Endothelial cell of umbilical vein (primary cell): ENCODE results near the gene PUS3. TPM values are rescaled to one million over a fixed set of nuclear protein-coding genes. Genes with fewer than 3 reads are reported as not detected.

ENCODE experiments used
- BruUV-seq: library from RNA; stranded (reverse); fragments of 400-500 nt; replicated peaks from 2 replicates; lab custom pipeline; 2021; lab: Mats Ljungman, UMichigan
- CTCF ChIA-PET: fragments of 300-600, 350-600 bp; sonication (Branson Sonifier 250); formaldehyde crosslinking; loops from one replicate; lab custom pipeline; 2021; ENCODE audit warnings: antibody characterized with exemption, inconsistent platforms; lab: Charles Lee
- POLR2A ChIA-PET: fragments of 300-600, 350-600 bp; sonication (Branson Sonifier 250); formaldehyde crosslinking; loops from one replicate; lab custom pipeline; 2021; ENCODE audit warnings: antibody characterized with exemption, inconsistent platforms; lab: Charles Lee
- DNase-seq: peaks from one replicate; pipeline ENCODE4 v3.0.0-alpha.2; 2011; ENCODE audit warnings: low read depth, low spot score
- FAIRE-seq: peaks from 2 replicates; lab custom pipeline; 2011; peaks lifted over from hg19 to GRCh38; lab: Jason Lieb, UNC
- H2AFZ ChIP-seq: 2 replicates; pipeline ENCODE4 v1.6.0; 2012; ENCODE audit warnings: low read depth, low read length, control low read depth, inconsistent platforms
- H3K27ac ChIP-seq: 2 replicates; pipeline ENCODE4 v1.5.1; 2011; ENCODE audit warnings: low read depth, mild to moderate bottlenecking, control low read depth, low read length, moderate library complexity; ENCODE audit not compliant: insufficient read depth
- H3K27me3 ChIP-seq, 2 experiments: 2 replicates each; pipeline versions ENCODE4 v1.6.0 to v1.6.1; 2011; ENCODE audit warnings: low read length in 2 of 2, mixed read lengths in 1 of 2; ENCODE audit not compliant: control insufficient read depth in 2 of 2, insufficient read depth in 2 of 2
- H3K36me3 ChIP-seq, 2 experiments: 2 replicates in 1 of 2; 3 replicates in 1 of 2; pipeline ENCODE4 v1.5.1; 2011; ENCODE audit warnings: low read length in 2 of 2, mild to moderate bottlenecking in 1 of 2, moderate library complexity in 1 of 2; ENCODE audit not compliant: control insufficient read depth in 2 of 2, insufficient read depth in 2 of 2; ENCODE audit errors: extremely low read depth in 1 of 2
- H3K4me1 ChIP-seq: 3 replicates; pipeline ENCODE4 v1.5.1; 2011; ENCODE audit warnings: mild to moderate bottlenecking, low read length; ENCODE audit not compliant: control insufficient read depth, insufficient read depth; ENCODE audit errors: extremely low read depth
- H3K4me2 ChIP-seq: 2 replicates; pipeline ENCODE4 v1.6.1; 2011; ENCODE audit warnings: low read length, control low read depth, mixed read lengths; ENCODE audit not compliant: insufficient read depth
- H3K4me3 ChIP-seq, 3 experiments: fragments of 200-600 bp in 1 of 3; sonication (generic), shearing (Covaris generic) in 1 of 3; replicated peaks in 1 of 3; 2 replicates each; pipeline ENCODE4 v1.5.1; 2011 to 2016; ENCODE audit warnings: control low read depth in 3 of 3, low read length in 3 of 3, mild to moderate bottlenecking in 2 of 3, inconsistent platforms in 1 of 3, low read depth in 1 of 3, moderate library complexity in 1 of 3; ENCODE audit not compliant: insufficient read depth in 1 of 3
- H3K79me2 ChIP-seq: 2 replicates; pipeline ENCODE4 v1.6.0; 2012; ENCODE audit warnings: low read length, inconsistent platforms; ENCODE audit not compliant: control insufficient read depth, insufficient read depth
- H3K9ac ChIP-seq: replicated peaks from 2 replicates; pipeline ENCODE3; 2011; ENCODE audit warnings: low read length, control low read depth; ENCODE audit not compliant: insufficient read depth; ENCODE audit errors: extremely low read depth
- H3K9me1 ChIP-seq: replicated peaks from 3 replicates; pipeline ENCODE4 v1.6.0; 2011; ENCODE audit warnings: mild to moderate bottlenecking, low read length; ENCODE audit not compliant: control insufficient read depth, insufficient read depth; ENCODE audit errors: extremely low read depth
- H3K9me3 ChIP-seq: replicated peaks from 2 replicates; pipeline ENCODE4 v1.5.1; 2012; ENCODE audit warnings: low read length, inconsistent platforms; ENCODE audit not compliant: control insufficient read depth, insufficient read depth
- H4K20me1 ChIP-seq: replicated peaks from 2 replicates; pipeline ENCODE3; 2011; ENCODE audit warnings: mild to moderate bottlenecking, low read length; ENCODE audit not compliant: control insufficient read depth, insufficient read depth; ENCODE audit errors: extremely low read depth
- EZH2 ChIP-seq: IDR thresholded peaks from 2 replicates; pipeline ENCODE4 v1.6.1; 2012; ENCODE audit warnings: borderline replicate concordance, low read depth, mild to moderate bottlenecking, moderate library complexity, low read length, inconsistent platforms; ENCODE audit not compliant: severe bottlenecking
- FOS ChIP-seq: IDR thresholded peaks from 2 replicates; pipeline ENCODE4 v1.6.1; 2011; ENCODE audit warnings: mild to moderate bottlenecking, low read length, moderate library complexity, borderline replicate concordance; ENCODE audit not compliant: insufficient read depth
- GATA2 ChIP-seq: IDR thresholded peaks from 2 replicates; pipeline ENCODE4 v1.7.0; 2011; ENCODE audit warnings: low read depth, mild to moderate bottlenecking, moderate library complexity, mixed read lengths, low read length; ENCODE audit not compliant: insufficient read length, insufficient read depth
- JUN ChIP-seq: IDR thresholded peaks from 2 replicates; pipeline ENCODE4 v1.6.1; 2011; ENCODE audit warnings: borderline replicate concordance, low read depth; ENCODE audit not compliant: insufficient read length, insufficient read depth
- MYC ChIP-seq: IDR thresholded peaks from one replicate; pipeline ENCODE4 v1.6.1; 2011; ENCODE audit warnings: mild to moderate bottlenecking, low read depth, low read length
- POLR2A ChIP-seq: IDR thresholded peaks from 2 replicates; pipeline ENCODE4 v1.6.1; 2012; ENCODE audit warnings: low read depth, mild to moderate bottlenecking, control low read depth, low read length
- POLR2AphosphoS5 ChIP-seq: IDR thresholded peaks from 2 replicates; pipeline ENCODE4 v1.6.1; 2012; ENCODE audit warnings: low read depth, mild to moderate bottlenecking, control low read depth, low read length, moderate library complexity; ENCODE audit not compliant: insufficient read depth
- dilution Hi-C: fragments of 300-500 bp; cut with MboI; formaldehyde crosslinking; loops from one replicate; pipeline ENCODE4 v1.15.0; 2019; ENCODE audit warnings: low sequenced_read_pairs; ENCODE audit not compliant: extremely low pct_ligation_motif_present
- intact Hi-C: fragments of 100-400 bp; cut with micrococcal nuclease; formaldehyde crosslinking; loops from one replicate; pipeline ENCODE4 v1.10.0; 2022
- polyA plus RNA-seq, 4 experiments: library from polyadenylated mRNA; depleted of rRNA in 3 of 4; stranded (reverse) in 3 of 4; unstranded in 1 of 4; fragments of >200 nt; gene quantifications; 2 replicates each; pipeline versions ENCODE4 v1.2.1 to v1.2.3, GENCODE V29; 2011 to 2012; ENCODE audit warnings: missing spikeins in 1 of 4
- total RNA-seq: library from RNA; stranded (reverse); gene quantifications from 2 replicates; pipeline ENCODE4 v1.2.3, GENCODE V29; 2021
- TF ChIP-seq, protein P1 (sequence below): IDR thresholded peaks from 2 replicates; pipeline ENCODE4 v1.6.1; 2011; ENCODE audit not compliant: insufficient read depth, insufficient read length
- TF ChIP-seq, protein P2 (sequence below), 2 donors: IDR thresholded peaks; 1 replicate in 1 of 2; 2 replicates in 1 of 2; pipeline ENCODE4 v1.5.1; 2011; ENCODE audit warnings: low read length in 2 of 2, mild to moderate bottlenecking in 2 of 2, moderate library complexity in 2 of 2, control low read depth in 1 of 2, inconsistent platforms in 1 of 2, low read depth in 1 of 2; ENCODE audit not compliant: insufficient read depth in 1 of 2; ENCODE audit errors: extremely low read depth in 1 of 2

The PUS3 gene
- total and polyA plus RNA-seq, 2 donors (not counting 3 experiments of a cell fraction or from before 2014, with no cell fraction given) = 5.1 to 10.3 TPM

DNA sequence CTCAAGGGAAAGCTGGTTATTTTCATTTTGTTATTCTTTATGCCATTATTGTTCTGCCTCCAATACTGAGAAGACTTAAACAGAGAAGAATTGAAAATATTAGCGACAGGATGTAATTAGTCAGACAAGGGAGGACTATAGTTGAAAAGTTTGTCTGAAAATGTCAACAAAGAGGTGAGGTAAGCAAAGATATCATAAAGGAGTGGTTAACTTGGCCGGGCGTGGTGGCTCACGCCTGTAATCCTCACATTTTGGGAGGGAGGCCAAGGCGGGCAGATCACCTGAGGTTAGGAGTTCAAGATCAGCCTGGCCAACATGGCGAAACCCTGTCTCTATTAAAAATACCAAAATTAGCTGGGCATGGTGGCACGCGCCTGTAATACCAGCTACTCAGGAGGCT lies 19.6 kb downstream of the PUS3 start:
- CTCF ChIA-PET = no interaction called here
- Histone ChIP-seq H3K9me1 (no peaks in the 10 kb centered on the region), H3K9me3 (no peaks in the 10 kb centered on the region), H3K27me3 (no peaks in the 10 kb centered on the region), H3K9ac (no peak overlapping the region), H3K4me3 (no peak overlapping the region), H3K4me1 (peaks cover 6% of the 10 kb centered on the region), H3K79me2 (peaks cover 3% of the 10 kb centered on the region), H3K36me3 (no peaks in the 10 kb centered on the region), H3K4me2 (no peak overlapping the region), H4K20me1 (no peaks in the 10 kb centered on the region), H3K27ac (no peak overlapping the region), H2AFZ (peak overlapping the region; percentile 16)
- DNase-seq = peak; percentile 36
- no peak for FAIRE-seq
- dilution Hi-C loops (no loop called here), intact Hi-C loops (no loop called here)
- BruUV-seq = no TSS peak
- POLR2A ChIA-PET = no interaction called here
- no peak for TF ChIP-seq POLR2A
- TF ChIP-seq JUN = no peak
- TF ChIP-seq GATA2 = no peak
- TF ChIP-seq, protein P1, sequence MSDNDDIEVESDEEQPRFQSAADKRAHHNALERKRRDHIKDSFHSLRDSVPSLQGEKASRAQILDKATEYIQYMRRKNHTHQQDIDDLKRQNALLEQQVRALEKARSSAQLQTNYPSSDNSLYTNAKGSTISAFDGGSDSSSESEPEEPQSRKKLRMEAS = no peak
- no peak for TF ChIP-seq FOS
- TF ChIP-seq EZH2 = no peak
- no peak for TF ChIP-seq MYC
- TF ChIP-seq POLR2AphosphoS5 = no peak
- TF ChIP-seq, protein P2, sequence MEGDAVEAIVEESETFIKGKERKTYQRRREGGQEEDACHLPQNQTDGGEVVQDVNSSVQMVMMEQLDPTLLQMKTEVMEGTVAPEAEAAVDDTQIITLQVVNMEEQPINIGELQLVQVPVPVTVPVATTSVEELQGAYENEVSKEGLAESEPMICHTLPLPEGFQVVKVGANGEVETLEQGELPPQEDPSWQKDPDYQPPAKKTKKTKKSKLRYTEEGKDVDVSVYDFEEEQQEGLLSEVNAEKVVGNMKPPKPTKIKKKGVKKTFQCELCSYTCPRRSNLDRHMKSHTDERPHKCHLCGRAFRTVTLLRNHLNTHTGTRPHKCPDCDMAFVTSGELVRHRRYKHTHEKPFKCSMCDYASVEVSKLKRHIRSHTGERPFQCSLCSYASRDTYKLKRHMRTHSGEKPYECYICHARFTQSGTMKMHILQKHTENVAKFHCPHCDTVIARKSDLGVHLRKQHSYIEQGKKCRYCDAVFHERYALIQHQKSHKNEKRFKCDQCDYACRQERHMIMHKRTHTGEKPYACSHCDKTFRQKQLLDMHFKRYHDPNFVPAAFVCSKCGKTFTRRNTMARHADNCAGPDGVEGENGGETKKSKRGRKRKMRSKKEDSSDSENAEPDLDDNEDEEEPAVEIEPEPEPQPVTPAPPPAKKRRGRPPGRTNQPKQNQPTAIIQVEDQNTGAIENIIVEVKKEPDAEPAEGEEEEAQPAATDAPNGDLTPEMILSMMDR (IDR thresholded peaks at IDR 0.05; ENCODE audit: extremely low read depth in 1 of 2, insufficient read depth in 1 of 2, low read depth in 1 of 2, low read length in 2 of 2) = no peak
